HEK293 (cell line): ENCODE results near the gene ZSCAN10.

Experiments used
- CTCF ChIA-PET: fragments of 350-600 bp; formaldehyde crosslinking; extraction: SDS; loops from one replicate; lab custom pipeline; 2021; ENCODE audit warnings: antibody characterized with exemption; lab: Yijun Ruan, JAX
- POLR2A ChIA-PET: fragments of 300-600 bp; formaldehyde crosslinking; extraction: SDS; loops from one replicate; lab custom pipeline; 2020; ENCODE audit warnings: antibody characterized with exemption, inconsistent platforms; lab: Yijun Ruan, JAX
- H3K27ac ChIP-seq: fragments of 200-500 bp; sonication (Bioruptor generic); 2 replicates; pipeline ENCODE4 v1.5.1; 2014; ENCODE audit warnings: low read depth, low read length, control low read depth, inconsistent platforms; ENCODE audit errors: extremely low read depth
- H3K36me3 ChIP-seq, 2 experiments: fragments of 200-500 bp in 1 of 2; sonication (Bioruptor generic) in 1 of 2; 1 replicate in 1 of 2; 2 replicates in 1 of 2; pipeline ENCODE4 v1.5.1; 2014 to 2017; ENCODE audit warnings: inconsistent platforms in 2 of 2, low read length in 2 of 2; ENCODE audit not compliant: control insufficient read depth in 2 of 2, insufficient read depth in 1 of 2
- H3K4me1 ChIP-seq: fragments of 200-500 bp; sonication (Bioruptor generic); 2 replicates; pipeline ENCODE4 v1.5.1; 2014; ENCODE audit warnings: mild to moderate bottlenecking, low read length, inconsistent platforms; ENCODE audit not compliant: control insufficient read depth, insufficient read depth
- H3K4me3 ChIP-seq: 2 replicates; pipeline ENCODE4 v1.5.1; 2011; ENCODE audit warnings: low read depth, mild to moderate bottlenecking, control low read depth, low read length, moderate library complexity
- H3K9me3 ChIP-seq: fragments of 200-500 bp; sonication (Bioruptor generic); 2 replicates; pipeline ENCODE4 v1.5.1; 2014; ENCODE audit warnings: low read depth, low read length, inconsistent platforms; ENCODE audit not compliant: control insufficient read depth, insufficient read depth
- BCL11A ChIP-seq: fragments of 450-650 bp; formaldehyde crosslinking; IDR thresholded peaks from 2 replicates; pipeline ENCODE4 v1.5.1; 2016; ENCODE audit warnings: low read depth, missing biosample characterization, missing genetic modification characterization
- EGR2 ChIP-seq: fragments of 450-650 bp; formaldehyde crosslinking; IDR thresholded peaks from 2 replicates; pipeline ENCODE4 v1.5.1; 2016; ENCODE audit warnings: low read depth, missing biosample characterization, missing genetic modification characterization
- HOXD13 ChIP-seq: sonication (generic); formaldehyde crosslinking; IDR thresholded peaks from 2 replicates; pipeline ENCODE4 v1.8.0; 2022; ENCODE audit warnings: missing genetic modification reagents, borderline replicate concordance
- KLF7 ChIP-seq: fragments of 450-650 bp; formaldehyde crosslinking; IDR thresholded peaks from 2 replicates; pipeline ENCODE4 v1.5.1; 2016; ENCODE audit warnings: missing biosample characterization, missing genetic modification characterization, borderline replicate concordance
- KLF9 ChIP-seq: fragments of 450-650 bp; formaldehyde crosslinking; IDR thresholded peaks from 2 replicates; pipeline ENCODE4 v1.5.1; 2016; ENCODE audit warnings: missing biosample characterization, missing genetic modification characterization, low read depth
- YY1 ChIP-seq: fragments of 450-650 bp; formaldehyde crosslinking; IDR thresholded peaks from 2 replicates; pipeline ENCODE4 v1.5.1; 2018; ENCODE audit warnings: missing biosample characterization, missing genetic modification characterization
- ZBTB17 ChIP-seq: fragments of 450-650 bp; formaldehyde crosslinking; IDR thresholded peaks from 2 replicates; pipeline ENCODE4 v1.5.1; 2016; ENCODE audit warnings: missing biosample characterization, missing genetic modification characterization
- ZBTB21 ChIP-seq: fragments of 450-650 bp; formaldehyde crosslinking; IDR thresholded peaks from 2 replicates; pipeline ENCODE4 v1.5.1; 2017; ENCODE audit warnings: missing biosample characterization, missing genetic modification characterization
- ZBTB48 ChIP-seq: fragments of 450-650 bp; formaldehyde crosslinking; IDR thresholded peaks from 2 replicates; pipeline ENCODE4 v1.5.1; 2016; ENCODE audit warnings: missing biosample characterization, missing genetic modification characterization
- ZBTB8A ChIP-seq: fragments of 450-650 bp; formaldehyde crosslinking; IDR thresholded peaks from 2 replicates; pipeline ENCODE4 v1.5.1; 2016; ENCODE audit warnings: missing biosample characterization, missing genetic modification characterization
- ZFP37 ChIP-seq: fragments of 450-650 bp; formaldehyde crosslinking; IDR thresholded peaks from 2 replicates; pipeline ENCODE4 v1.5.1; 2016; ENCODE audit warnings: missing biosample characterization, missing genetic modification characterization
- ZNF114 ChIP-seq: fragments of 450-650 bp; formaldehyde crosslinking; IDR thresholded peaks from 2 replicates; pipeline ENCODE4 v1.5.0; 2017; ENCODE audit warnings: missing biosample characterization, missing genetic modification characterization
- ZNF133 ChIP-seq: fragments of 450-650 bp; formaldehyde crosslinking; IDR thresholded peaks from 2 replicates; pipeline ENCODE4 v1.5.1; 2016; ENCODE audit warnings: missing biosample characterization, missing genetic modification characterization
- ZNF16 ChIP-seq: fragments of 450-650 bp; formaldehyde crosslinking; IDR thresholded peaks from 2 replicates; pipeline ENCODE4 v1.5.1; 2016; ENCODE audit warnings: low read depth, missing biosample characterization, missing genetic modification characterization
- ZNF202 ChIP-seq: fragments of 450-650 bp; formaldehyde crosslinking; IDR thresholded peaks from 2 replicates; pipeline ENCODE4 v1.5.1; 2016; ENCODE audit warnings: missing biosample characterization, missing genetic modification characterization, borderline replicate concordance
- ZNF292 ChIP-seq: fragments of 450-650 bp; formaldehyde crosslinking; IDR thresholded peaks from 2 replicates; pipeline ENCODE4 v1.5.1; 2016; ENCODE audit warnings: low read depth, missing biosample characterization, missing genetic modification characterization, borderline replicate concordance
- ZNF335 ChIP-seq: fragments of 450-650 bp; formaldehyde crosslinking; conservative IDR thresholded peaks from 2 replicates; pipeline ENCODE4 v1.5.1; 2016; ENCODE audit warnings: missing biosample characterization, missing genetic modification characterization
- ZNF341 ChIP-seq: fragments of 450-650 bp; formaldehyde crosslinking; IDR thresholded peaks from 2 replicates; pipeline ENCODE4; 2016; ENCODE audit warnings: low read depth, missing biosample characterization, missing genetic modification characterization
- ZNF426 ChIP-seq: fragments of 450-650 bp; formaldehyde crosslinking; IDR thresholded peaks from 2 replicates; pipeline ENCODE4 v1.5.1; 2017; ENCODE audit warnings: missing biosample characterization, missing genetic modification characterization, mild to moderate bottlenecking, inconsistent platforms, moderate library complexity
- ZNF548 ChIP-seq: fragments of 450-650 bp; formaldehyde crosslinking; IDR thresholded peaks from 2 replicates; pipeline ENCODE4 v1.5.1; 2016; ENCODE audit warnings: missing biosample characterization, missing genetic modification characterization
- ZNF571 ChIP-seq: fragments of 450-650 bp; formaldehyde crosslinking; IDR thresholded peaks from 2 replicates; pipeline ENCODE4 v1.5.0; 2017; ENCODE audit warnings: missing biosample characterization, missing genetic modification characterization
- ZNF621 ChIP-seq: fragments of 450-650 bp; formaldehyde crosslinking; IDR thresholded peaks from 2 replicates; pipeline ENCODE4 v1.5.1; 2017; ENCODE audit warnings: missing biosample characterization, missing genetic modification characterization
- ZNF629 ChIP-seq: fragments of 450-650 bp; formaldehyde crosslinking; IDR thresholded peaks from 2 replicates; pipeline ENCODE4 v1.5.1; 2017; ENCODE audit warnings: missing biosample characterization, missing genetic modification characterization
- ZNF660 ChIP-seq: fragments of 450-650 bp; IDR thresholded peaks from 2 replicates; pipeline ENCODE4 v1.5.1; 2018; ENCODE audit warnings: missing biosample characterization, mild to moderate bottlenecking, missing genetic modification characterization
- ZNF664 ChIP-seq: fragments of 450-650 bp; formaldehyde crosslinking; IDR thresholded peaks from 2 replicates; pipeline ENCODE4 v1.5.1; 2016; ENCODE audit warnings: missing biosample characterization, missing genetic modification characterization
- ZNF785 ChIP-seq: fragments of 450-650 bp; formaldehyde crosslinking; IDR thresholded peaks from 2 replicates; pipeline ENCODE4 v1.5.1; 2016; ENCODE audit warnings: missing biosample characterization, missing genetic modification characterization
- TF ChIP-seq, protein P1 (sequence below): sonication (generic); formaldehyde crosslinking; IDR thresholded peaks from 2 replicates; pipeline ENCODE4 v1.8.1; 2022; ENCODE audit warnings: mild to moderate bottlenecking, moderate library complexity, missing genetic modification reagents
- TF ChIP-seq, protein P2 (sequence below): fragments of 450-650 bp; formaldehyde crosslinking; IDR thresholded peaks from 2 replicates; pipeline ENCODE4 v1.5.1; 2016; ENCODE audit warnings: missing biosample characterization, missing genetic modification characterization

The ZSCAN10 gene

DNA sequence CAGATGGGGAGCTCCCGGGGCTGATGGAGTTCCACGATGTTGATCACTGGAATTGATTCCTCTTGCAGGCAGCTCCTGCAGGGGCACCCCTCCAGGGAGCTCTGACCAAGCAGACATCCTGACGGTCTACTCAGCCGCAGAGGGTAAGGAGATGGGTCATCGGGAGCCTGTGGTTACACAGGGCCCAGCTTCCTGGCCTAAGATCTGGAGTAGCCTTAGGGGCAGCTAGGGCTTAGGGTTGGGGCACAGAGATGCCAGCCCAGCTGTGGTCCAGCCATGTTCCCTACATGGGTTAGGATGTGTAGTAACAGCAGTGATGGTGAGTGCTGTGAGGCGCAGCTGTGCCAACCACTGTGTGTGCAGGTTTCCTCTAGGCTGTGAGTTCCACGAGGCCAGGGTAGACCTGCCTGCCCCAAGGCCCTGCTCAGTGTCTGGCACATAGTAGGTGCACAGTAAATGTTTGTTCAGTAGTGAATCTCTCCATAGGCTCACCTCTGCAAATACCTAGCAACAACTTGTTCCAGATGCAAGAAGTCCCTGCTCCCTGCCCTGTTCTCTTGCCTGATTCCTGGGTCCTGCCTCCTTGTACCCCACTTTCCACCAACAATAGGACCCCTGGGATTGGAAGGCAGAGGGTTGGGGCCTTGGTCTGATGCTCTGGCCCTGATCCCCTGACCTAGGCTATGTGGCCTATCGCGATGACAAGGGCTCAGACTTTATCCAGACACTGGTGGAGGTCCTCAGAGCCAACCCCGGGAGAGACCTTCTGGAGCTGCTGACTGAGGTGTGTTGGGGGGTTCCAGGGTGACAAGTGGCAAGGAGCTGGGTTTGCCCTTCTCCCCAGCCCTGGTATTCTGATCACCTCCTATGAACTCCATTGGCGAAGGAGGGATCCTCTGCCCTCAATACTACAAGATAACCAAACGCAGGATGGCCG is 49.4 kb upstream of the ZSCAN10 start:
- Histone ChIP-seq H3K4me1 (no peaks in the 10 kb centered on the region), H3K9me3 (no peaks in the 10 kb centered on the region), H3K4me3 (no peak overlapping the region), H3K27ac (no peak overlapping the region; the same call in 1 of the 2 replicates), H3K36me3 (no peaks in the 10 kb centered on the region)
- ChIA-PET CTCF (interaction anchor here (0.6 to 2.4 kb wide), 6 partner anchors 14 to 354 kb away, joined by 3 to 20 read pairs (median 6); partner anchors contain the start of gene ZNF213), POLR2A (interaction anchor here (1.1 to 2.3 kb wide), 4 partner anchors 10 to 23 kb away, joined by 3 to 20 read pairs (median 10); partner anchors contain the start of gene ZNF213)
- no peak for TF ChIP-seq ZNF292 (tag by site-specific recombination)
- TF ChIP-seq ZNF664: peak; percentile 53; the same call in 1 of the 2 replicates

DNA sequence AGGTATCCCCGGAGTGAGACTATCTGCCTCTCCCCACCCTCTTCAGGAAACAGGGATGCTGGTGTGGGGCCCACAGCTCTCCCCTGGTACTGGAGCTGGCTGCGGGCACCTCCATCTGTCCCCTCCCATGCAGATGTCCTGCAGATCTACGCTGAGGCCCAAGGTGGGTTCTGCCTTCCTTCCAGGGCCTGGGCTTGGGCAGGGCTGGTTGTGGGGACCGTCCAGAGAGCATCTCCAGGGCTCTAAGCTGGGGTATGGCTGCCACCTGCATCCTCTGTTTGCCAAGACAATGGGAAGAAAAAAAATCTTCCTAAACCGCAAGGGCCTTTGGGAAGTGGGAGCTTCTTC is 48.6 kb upstream of the ZSCAN10 start:
- Histone ChIP-seq H3K36me3 (peaks cover 0 to under 1% of the 10 kb centered on the region in 2 experiments; a peak in 1 of 3 replicates), H3K9me3 (no peaks in the 10 kb centered on the region), H3K27ac (no peak overlapping the region), H3K4me3 (no peak overlapping the region), H3K4me1 (no peaks in the 10 kb centered on the region)
- ChIA-PET POLR2A (interaction anchor here (0.6 to 1.6 kb wide), 5 partner anchors 11 to 102 kb away, joined by 3 to 20 read pairs (median 4); partner anchors contain the start of genes MMP25 and ZNF213), CTCF (interaction anchor here (0.7 to 1.9 kb wide), 3 partner anchors 17 to 89 kb away, joined by 3 to 20 read pairs (median 4); no protein-coding TSS in a partner anchor)
- TF ChIP-seq ZNF114 (tag by site-specific recombination): no peak
- no peak for TF ChIP-seq ZBTB8A (tag by site-specific recombination)
- TF ChIP-seq ZNF341 (tag by site-specific recombination): no peak
- no peak for TF ChIP-seq ZNF548
- TF ChIP-seq YY1: no peak
- TF ChIP-seq KLF7 (tag by site-specific recombination): no peak
- no peak for TF ChIP-seq ZNF16
- TF ChIP-seq ZNF133 (tag by site-specific recombination): no peak
- no peak for TF ChIP-seq ZBTB48
- no peak for TF ChIP-seq ZNF335 (tag by site-specific recombination)
- no peak for TF ChIP-seq ZNF426 (tag by site-specific recombination)

DNA sequence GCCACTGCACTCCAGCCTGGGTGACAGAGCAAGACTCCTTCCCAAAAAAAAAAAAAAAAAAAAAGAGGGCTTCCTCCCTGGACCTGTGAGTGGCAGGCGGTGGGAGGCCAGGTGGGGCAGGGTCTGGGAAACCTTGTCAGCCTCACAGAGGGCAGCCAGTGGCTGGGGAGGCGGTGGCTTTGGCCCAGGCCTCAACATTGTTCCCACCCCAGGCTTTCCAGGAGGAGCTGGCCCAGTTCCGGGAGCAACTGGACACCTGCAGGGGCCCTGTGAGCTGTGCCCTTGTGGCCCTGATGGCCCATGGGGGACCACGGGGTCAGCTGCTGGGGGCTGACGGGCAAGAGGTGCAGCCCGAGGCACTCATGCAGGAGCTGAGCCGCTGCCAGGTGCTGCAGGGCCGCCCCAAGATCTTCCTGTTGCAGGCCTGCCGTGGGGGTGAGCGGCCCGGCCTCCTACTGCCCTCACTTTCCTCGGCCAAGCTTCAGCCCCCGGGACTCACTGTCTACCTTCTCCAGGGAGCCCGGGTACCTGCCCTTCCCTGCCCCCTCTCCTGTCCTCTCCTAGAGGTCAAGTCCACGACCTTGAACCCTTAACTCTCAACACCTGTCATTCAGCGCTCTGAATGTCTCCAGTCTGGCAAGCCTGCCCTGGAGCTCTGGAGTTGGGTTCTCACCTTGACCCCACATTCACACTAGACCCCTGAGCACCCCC is 48.1 kb upstream of the ZSCAN10 start:
- Histone ChIP-seq H3K4me3 (no peak overlapping the region), H3K9me3 (no peaks in the 10 kb centered on the region), H3K27ac (no peak overlapping the region), H3K4me1 (no peaks in the 10 kb centered on the region), H3K36me3 (peaks cover 0 to 6% of the 10 kb centered on the region in 2 experiments; a peak in 1 of 3 replicates)
- ChIA-PET POLR2A (interaction anchor here (0.6 to 1.6 kb wide), 5 partner anchors 12 to 101 kb away, joined by 3 to 20 read pairs (median 4); partner anchors contain the start of genes MMP25 and ZNF213), CTCF (interaction anchor here (1.0 to 1.9 kb wide), 2 partner anchors 17 to 21 kb away, joined by 4 to 20 read pairs; no protein-coding TSS in a partner anchor)
- TF ChIP-seq BCL11A (tag by site-specific recombination): no peak
- no peak for TF ChIP-seq HOXD13
- no peak for TF ChIP-seq ZBTB17
- no peak for TF ChIP-seq ZNF571 (tag by site-specific recombination)
- TF ChIP-seq ZFP37 (tag by site-specific recombination): no peak
- no peak for TF ChIP-seq ZBTB21 (tag by site-specific recombination)
- no peak for TF ChIP-seq ZNF629 (tag by site-specific recombination)
- no peak for TF ChIP-seq ZNF621
- TF ChIP-seq, protein P1, sequence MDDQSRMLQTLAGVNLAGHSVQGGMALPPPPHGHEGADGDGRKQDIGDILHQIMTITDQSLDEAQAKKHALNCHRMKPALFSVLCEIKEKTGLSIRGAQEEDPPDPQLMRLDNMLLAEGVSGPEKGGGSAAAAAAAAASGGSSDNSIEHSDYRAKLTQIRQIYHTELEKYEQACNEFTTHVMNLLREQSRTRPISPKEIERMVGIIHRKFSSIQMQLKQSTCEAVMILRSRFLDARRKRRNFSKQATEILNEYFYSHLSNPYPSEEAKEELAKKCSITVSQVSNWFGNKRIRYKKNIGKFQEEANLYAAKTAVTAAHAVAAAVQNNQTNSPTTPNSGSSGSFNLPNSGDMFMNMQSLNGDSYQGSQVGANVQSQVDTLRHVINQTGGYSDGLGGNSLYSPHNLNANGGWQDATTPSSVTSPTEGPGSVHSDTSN (CRISPR knock-in tag): no peak
- no peak for TF ChIP-seq ZNF202 (tag by site-specific recombination)
- TF ChIP-seq, protein P2, sequence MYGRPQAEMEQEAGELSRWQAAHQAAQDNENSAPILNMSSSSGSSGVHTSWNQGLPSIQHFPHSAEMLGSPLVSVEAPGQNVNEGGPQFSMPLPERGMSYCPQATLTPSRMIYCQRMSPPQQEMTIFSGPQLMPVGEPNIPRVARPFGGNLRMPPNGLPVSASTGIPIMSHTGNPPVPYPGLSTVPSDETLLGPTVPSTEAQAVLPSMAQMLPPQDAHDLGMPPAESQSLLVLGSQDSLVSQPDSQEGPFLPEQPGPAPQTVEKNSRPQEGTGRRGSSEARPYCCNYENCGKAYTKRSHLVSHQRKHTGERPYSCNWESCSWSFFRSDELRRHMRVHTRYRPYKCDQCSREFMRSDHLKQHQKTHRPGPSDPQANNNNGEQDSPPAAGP (tag by site-specific recombination): no peak
- no peak for TF ChIP-seq KLF9
- TF ChIP-seq ZBTB48: no peak
- no peak for TF ChIP-seq ZNF785 (tag by site-specific recombination)
- TF ChIP-seq ZNF660: no peak
- TF ChIP-seq EGR2 (tag by site-specific recombination): no peak
